Endometrium (tissue), 2 donors: ENCODE data around the gene TXNDC2.

Experiments
- FAIRE-seq: peaks from 2 replicates; lab custom pipeline; 2012; peaks lifted over from hg19 to GRCh38; lab: Jason Lieb, UNC
- donor health status: control.
- donor health status: control.

The TXNDC2 gene

GRCh38 chr18:9933865-9934264 is 48.1 kb downstream of the TXNDC2 start:
- FAIRE-seq = no peak

- FAIRE-seq = no peak
Measured at GRCh38 chr18:9934274-9934673, 48.5 kb downstream of the TXNDC2 start.
